ENCODE data around the gene PPARD.
A peak's percentile ranks its signal among the peaks of the same experiment; 100 is the strongest.

PPARD gene

GRCh38 chr6:35354361-35355135 lies 12.2 kb downstream of the PPARD start:
- no peak for DNase-seq (ENCODE audit: low spot score)

- no peak for DNase-seq (ENCODE audit: low spot score)
Observed at GRCh38 chr6:35356391-35356790, 14.0 kb downstream of the PPARD start.

- DNase-seq (ENCODE audit: low spot score) = no peak
Observed at GRCh38 chr6:35357677-35358076, 15.3 kb downstream of the PPARD start.

- no peak for DNase-seq (ENCODE audit: low spot score)
Observed at GRCh38 chr6:35358086-35358485, 15.7 kb downstream of the PPARD start.

- no peak for DNase-seq (ENCODE audit: low spot score)
Observed at GRCh38 chr6:35359346-35359743, 17.0 kb downstream of the PPARD start.

GRCh38 chr6:35359744-35360348 lies 17.5 kb downstream of the PPARD start:
- DNase-seq (ENCODE audit: low spot score) = no peak

- no peak for DNase-seq (ENCODE audit: low spot score)
Observed at GRCh38 chr6:35360349-35361138, 18.2 kb downstream of the PPARD start.

GRCh38 chr6:35362200-35362599 lies 19.8 kb downstream of the PPARD start:
- no peak for DNase-seq (ENCODE audit: low spot score)

- DNase-seq (ENCODE audit: low spot score) = peak; percentile 98
Observed at GRCh38 chr6:35363293-35363750, 21.0 kb downstream of the PPARD start.

- DNase-seq (ENCODE audit: low spot score) = no peak
Observed at GRCh38 chr6:35365594-35366203, 23.3 kb downstream of the PPARD start.

- no peak for DNase-seq (ENCODE audit: low spot score)
Observed at GRCh38 chr6:35366204-35366596, 23.8 kb downstream of the PPARD start.

GRCh38 chr6:35367646-35368037 lies 25.3 kb downstream of the PPARD start:
- no peak for DNase-seq (ENCODE audit: low spot score)

GRCh38 chr6:35368038-35368887 lies 25.9 kb downstream of the PPARD start:
- no peak for DNase-seq (ENCODE audit: low spot score)

- DNase-seq (ENCODE audit: low spot score) = no peak
Observed at GRCh38 chr6:35370124-35370741, 27.9 kb downstream of the PPARD start.

- no peak for DNase-seq (ENCODE audit: low spot score)
Observed at GRCh38 chr6:35370785-35371493, 28.6 kb downstream of the PPARD start.

GRCh38 chr6:35371494-35372262 lies 29.3 kb downstream of the PPARD start:
- no peak for DNase-seq (ENCODE audit: low spot score)

- no peak for DNase-seq (ENCODE audit: low spot score)
Observed at GRCh38 chr6:35372633-35373032, 30.3 kb downstream of the PPARD start.

GRCh38 chr6:35376281-35376680 lies 33.9 kb downstream of the PPARD start:
- DNase-seq (ENCODE audit: low spot score) = no peak

GRCh38 chr6:35377002-35377401 lies 34.6 kb downstream of the PPARD start:
- no peak for DNase-seq (ENCODE audit: low spot score)
